ENCODE results near the gene C2orf72. TPM values are rescaled to one million over a fixed set of nuclear protein-coding genes. Genes with fewer than 3 reads are reported as not detected.
A peak's percentile ranks its signal among the peaks of the same experiment; 100 is the strongest.

The C2orf72 gene
- total and polyA plus RNA-seq, 10 of the 15 experiments (the other 5 are each of a cell fraction or from before 2014, with no cell fraction given), result under 0.01 to 0.29 (median 0.10) TPM; not detected in 6

DNA sequence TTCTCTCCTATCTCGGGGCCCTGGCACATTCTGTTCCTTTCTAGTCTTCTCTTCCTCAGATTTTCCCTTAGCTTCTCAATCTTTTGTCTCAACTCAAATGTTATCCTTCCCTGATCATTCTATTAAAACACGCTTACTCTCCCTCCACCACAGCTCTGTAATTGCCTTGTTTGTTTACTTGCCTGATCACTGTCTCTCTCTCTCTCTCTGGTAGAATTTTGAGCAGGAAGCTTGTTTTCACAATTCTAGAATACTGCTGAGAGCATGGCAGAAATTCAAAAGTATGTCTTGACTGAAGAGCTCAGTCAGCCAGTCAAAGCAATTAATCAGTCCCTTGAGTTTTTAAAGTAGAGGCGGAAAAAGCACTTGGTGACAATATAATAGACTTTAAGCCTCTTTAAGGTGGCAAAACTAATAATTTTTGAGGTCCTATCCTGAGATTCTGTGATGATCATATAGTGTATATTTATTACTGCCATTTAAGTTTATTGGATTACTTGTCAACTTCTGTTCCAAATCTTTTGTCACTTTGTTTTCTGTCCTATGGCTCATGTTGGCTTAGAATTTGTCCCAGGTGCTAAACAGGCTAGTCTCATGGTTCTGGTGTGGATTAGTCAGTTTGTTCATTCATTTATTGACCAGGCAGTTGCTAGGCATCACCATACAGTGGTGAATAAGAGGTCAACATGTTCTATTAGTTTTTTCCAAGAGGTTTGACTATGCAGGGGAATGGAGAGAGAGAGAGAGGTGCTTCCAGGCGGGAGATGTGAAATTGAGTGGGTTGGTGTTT, 21.6 kb downstream of the C2orf72 start:
- H3K4me2 ChIP-seq (ENCODE audit: control insufficient read depth, insufficient read depth), result peak overlapping the region; percentile 93
- H3K27ac ChIP-seq (ENCODE audit: control insufficient read depth, insufficient read depth), result no peak overlapping the region
- no peak for ATAC-seq
- H3K36me3 ChIP-seq (ENCODE audit: control insufficient read depth in 2 of 2, insufficient read depth in 2 of 2, low read length in 1 of 2), result peaks cover 0 to 8% of the 10 kb centered on the region in 2 experiments; a peak in 1 of 4 replicates
- ChIA-PET POLR2A (interaction anchor here (0.6 to 0.7 kb wide), 2 partner anchors 26 to 474 kb away, joined by 3 read pairs; no protein-coding TSS in a partner anchor), SMC1A (ENCODE audit: uncharacterized antibody, unreplicated experiment) (interaction anchor here (0.6 to 1.9 kb wide), 5 partner anchors 9 to 235 kb away, joined by 3 to 4 read pairs (median 3); no protein-coding TSS in a partner anchor), RAD21 (ENCODE audit: unreplicated experiment) (interaction anchor here (0.7 kb wide), 1 partner anchor 71 kb away, joined by 3 read pairs; no protein-coding TSS in a partner anchor), CTCF (interaction anchor here (0.6 to 3.5 kb wide), 7 partner anchors 10 to 237 kb away, joined by 3 to 16 read pairs (median 6); no protein-coding TSS in a partner anchor)
- H2AFZ ChIP-seq (ENCODE audit: control insufficient read depth, low read depth, low read length), result no peak overlapping the region
- H3K4me1 ChIP-seq (ENCODE audit: control insufficient read depth, insufficient read depth, low read length), result no peaks in the 10 kb centered on the region
- 0 out of 2 replicates have a peak, but pooled peaks cover 3% of the 10 kb centered on the region for H4K20me1 ChIP-seq (ENCODE audit: control insufficient read depth, insufficient read depth)
- BruUV-seq (replicated peaks), result no TSS peak
- H3K4me3 ChIP-seq, result peak overlapping the region; percentile 90; the same call in 1 of the 2 replicates
- 0 out of 2 replicates have a peak overlapping the region, but pooled peaks have one; percentile 8 for H3K9ac ChIP-seq (ENCODE audit: control insufficient read depth, insufficient read depth, low read length)
- no peaks in the 10 kb centered on the region for H3K27me3 ChIP-seq (replicated peaks in 1 of 2; ENCODE audit: control insufficient read depth in 2 of 2, insufficient read depth in 2 of 2, low read length in 1 of 2)
- TF ChIP-seq, protein P1, sequence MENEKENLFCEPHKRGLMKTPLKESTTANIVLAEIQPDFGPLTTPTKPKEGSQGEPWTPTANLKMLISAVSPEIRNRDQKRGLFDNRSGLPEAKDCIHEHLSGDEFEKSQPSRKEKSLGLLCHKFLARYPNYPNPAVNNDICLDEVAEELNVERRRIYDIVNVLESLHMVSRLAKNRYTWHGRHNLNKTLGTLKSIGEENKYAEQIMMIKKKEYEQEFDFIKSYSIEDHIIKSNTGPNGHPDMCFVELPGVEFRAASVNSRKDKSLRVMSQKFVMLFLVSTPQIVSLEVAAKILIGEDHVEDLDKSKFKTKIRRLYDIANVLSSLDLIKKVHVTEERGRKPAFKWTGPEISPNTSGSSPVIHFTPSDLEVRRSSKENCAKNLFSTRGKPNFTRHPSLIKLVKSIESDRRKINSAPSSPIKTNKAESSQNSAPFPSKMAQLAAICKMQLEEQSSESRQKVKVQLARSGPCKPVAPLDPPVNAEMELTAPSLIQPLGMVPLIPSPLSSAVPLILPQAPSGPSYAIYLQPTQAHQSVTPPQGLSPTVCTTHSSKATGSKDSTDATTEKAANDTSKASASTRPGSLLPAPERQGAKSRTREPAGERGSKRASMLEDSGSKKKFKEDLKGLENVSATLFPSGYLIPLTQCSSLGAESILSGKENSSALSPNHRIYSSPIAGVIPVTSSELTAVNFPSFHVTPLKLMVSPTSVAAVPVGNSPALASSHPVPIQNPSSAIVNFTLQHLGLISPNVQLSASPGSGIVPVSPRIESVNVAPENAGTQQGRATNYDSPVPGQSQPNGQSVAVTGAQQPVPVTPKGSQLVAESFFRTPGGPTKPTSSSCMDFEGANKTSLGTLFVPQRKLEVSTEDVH (IDR thresholded peaks at IDR 0.05; ENCODE audit: low read depth, partially characterized antibody), result no peak
- no peak for TF ChIP-seq NFYB (IDR thresholded peaks at IDR 0.05; ENCODE audit: insufficient read depth, low read depth, low read length)
- TF ChIP-seq NR2C1 (IDR thresholded peaks at IDR 0.05), result no peak
- TF ChIP-seq BCL11A (IDR thresholded peaks at IDR 0.05; ENCODE audit: low read depth, low read length), result no peak
- TF ChIP-seq SUPT20H (IDR thresholded peaks at IDR 0.05; ENCODE audit: borderline replicate concordance, control insufficient read depth, low read depth, low read length), result no peak
- no peak for TF ChIP-seq MTA2 (IDR thresholded peaks at IDR 0.05; ENCODE audit: low read depth)
- TF ChIP-seq, protein P2, sequence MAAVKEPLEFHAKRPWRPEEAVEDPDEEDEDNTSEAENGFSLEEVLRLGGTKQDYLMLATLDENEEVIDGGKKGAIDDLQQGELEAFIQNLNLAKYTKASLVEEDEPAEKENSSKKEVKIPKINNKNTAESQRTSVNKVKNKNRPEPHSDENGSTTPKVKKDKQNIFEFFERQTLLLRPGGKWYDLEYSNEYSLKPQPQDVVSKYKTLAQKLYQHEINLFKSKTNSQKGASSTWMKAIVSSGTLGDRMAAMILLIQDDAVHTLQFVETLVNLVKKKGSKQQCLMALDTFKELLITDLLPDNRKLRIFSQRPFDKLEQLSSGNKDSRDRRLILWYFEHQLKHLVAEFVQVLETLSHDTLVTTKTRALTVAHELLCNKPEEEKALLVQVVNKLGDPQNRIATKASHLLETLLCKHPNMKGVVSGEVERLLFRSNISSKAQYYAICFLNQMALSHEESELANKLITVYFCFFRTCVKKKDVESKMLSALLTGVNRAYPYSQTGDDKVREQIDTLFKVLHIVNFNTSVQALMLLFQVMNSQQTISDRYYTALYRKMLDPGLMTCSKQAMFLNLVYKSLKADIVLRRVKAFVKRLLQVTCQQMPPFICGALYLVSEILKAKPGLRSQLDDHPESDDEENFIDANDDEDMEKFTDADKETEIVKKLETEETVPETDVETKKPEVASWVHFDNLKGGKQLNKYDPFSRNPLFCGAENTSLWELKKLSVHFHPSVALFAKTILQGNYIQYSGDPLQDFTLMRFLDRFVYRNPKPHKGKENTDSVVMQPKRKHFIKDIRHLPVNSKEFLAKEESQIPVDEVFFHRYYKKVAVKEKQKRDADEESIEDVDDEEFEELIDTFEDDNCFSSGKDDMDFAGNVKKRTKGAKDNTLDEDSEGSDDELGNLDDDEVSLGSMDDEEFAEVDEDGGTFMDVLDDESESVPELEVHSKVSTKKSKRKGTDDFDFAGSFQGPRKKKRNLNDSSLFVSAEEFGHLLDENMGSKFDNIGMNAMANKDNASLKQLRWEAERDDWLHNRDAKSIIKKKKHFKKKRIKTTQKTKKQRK (IDR thresholded peaks at IDR 0.05; ENCODE audit: low read depth, low read length), result no peak
- intact Hi-C loops (cut with micrococcal nuclease; ENCODE audit: unreplicated experiment) (no loop called here), in situ Hi-C loops (cut with MboI) (no loop called here)
- H3K9me3 ChIP-seq (replicated peaks; ENCODE audit: control insufficient read depth, insufficient read depth, low read length), result no peaks in the 10 kb centered on the region
- DNase-seq (ENCODE audit: low read depth, low spot score), result no peak
- H3K79me2 ChIP-seq (ENCODE audit: control insufficient read depth, insufficient read depth, low read length), result peaks cover 46% of the 10 kb centered on the region
- FAIRE-seq, result peak; percentile 35
- 96% methylated on average over 4 of the region's 4 CpGs for WGBS (ENCODE audit: insufficient coverage, insufficient replicate concordance, low lambda C conversion rate, missing lambda C conversion rate)

Measured in GM12878 (cell line).